ENCODE data around the gene GPR3.

Gene GPR3

DNA sequence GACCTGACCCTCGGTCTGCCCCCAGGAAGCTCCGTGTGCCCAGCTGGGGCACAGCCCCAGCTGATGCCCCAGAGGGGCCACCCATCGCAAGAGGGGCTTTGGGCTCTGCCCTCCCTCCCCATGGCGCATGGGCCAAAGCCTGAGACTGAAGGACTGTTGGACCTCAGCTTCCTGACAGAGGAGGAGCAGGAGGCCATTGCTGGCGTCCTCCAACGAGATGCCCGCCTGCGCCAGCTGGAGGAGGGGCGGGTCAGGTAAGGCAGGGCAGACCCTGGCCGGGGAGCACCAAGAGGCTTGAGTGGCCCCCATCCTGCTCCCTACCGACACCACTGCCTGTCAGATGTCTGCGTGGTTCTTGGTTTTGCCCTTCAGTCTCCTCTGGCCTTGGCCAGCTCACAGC, 47.1 kb upstream of the GPR3 start:
- no peak for DNase-seq (ENCODE audit: low read depth in 1 of 2, low spot score in 1 of 2)
- Histone ChIP-seq H3K27ac (replicated peaks) (no peak overlapping the region), H3K4me3 (replicated peaks; ENCODE audit: insufficient read depth, low read length) (no peak overlapping the region), H3K27me3 (ENCODE audit: insufficient read depth, poor library complexity, severe bottlenecking) (no peaks in the 10 kb centered on the region)
- TF ChIP-seq, protein P1, sequence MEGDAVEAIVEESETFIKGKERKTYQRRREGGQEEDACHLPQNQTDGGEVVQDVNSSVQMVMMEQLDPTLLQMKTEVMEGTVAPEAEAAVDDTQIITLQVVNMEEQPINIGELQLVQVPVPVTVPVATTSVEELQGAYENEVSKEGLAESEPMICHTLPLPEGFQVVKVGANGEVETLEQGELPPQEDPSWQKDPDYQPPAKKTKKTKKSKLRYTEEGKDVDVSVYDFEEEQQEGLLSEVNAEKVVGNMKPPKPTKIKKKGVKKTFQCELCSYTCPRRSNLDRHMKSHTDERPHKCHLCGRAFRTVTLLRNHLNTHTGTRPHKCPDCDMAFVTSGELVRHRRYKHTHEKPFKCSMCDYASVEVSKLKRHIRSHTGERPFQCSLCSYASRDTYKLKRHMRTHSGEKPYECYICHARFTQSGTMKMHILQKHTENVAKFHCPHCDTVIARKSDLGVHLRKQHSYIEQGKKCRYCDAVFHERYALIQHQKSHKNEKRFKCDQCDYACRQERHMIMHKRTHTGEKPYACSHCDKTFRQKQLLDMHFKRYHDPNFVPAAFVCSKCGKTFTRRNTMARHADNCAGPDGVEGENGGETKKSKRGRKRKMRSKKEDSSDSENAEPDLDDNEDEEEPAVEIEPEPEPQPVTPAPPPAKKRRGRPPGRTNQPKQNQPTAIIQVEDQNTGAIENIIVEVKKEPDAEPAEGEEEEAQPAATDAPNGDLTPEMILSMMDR (IDR thresholded peaks at IDR 0.05; ENCODE audit: insufficient read depth, low read length), result no peak
- TF ChIP-seq POLR2AphosphoS5 (IDR thresholded peaks at IDR 0.05; ENCODE audit: low read depth), result no peak

DNA sequence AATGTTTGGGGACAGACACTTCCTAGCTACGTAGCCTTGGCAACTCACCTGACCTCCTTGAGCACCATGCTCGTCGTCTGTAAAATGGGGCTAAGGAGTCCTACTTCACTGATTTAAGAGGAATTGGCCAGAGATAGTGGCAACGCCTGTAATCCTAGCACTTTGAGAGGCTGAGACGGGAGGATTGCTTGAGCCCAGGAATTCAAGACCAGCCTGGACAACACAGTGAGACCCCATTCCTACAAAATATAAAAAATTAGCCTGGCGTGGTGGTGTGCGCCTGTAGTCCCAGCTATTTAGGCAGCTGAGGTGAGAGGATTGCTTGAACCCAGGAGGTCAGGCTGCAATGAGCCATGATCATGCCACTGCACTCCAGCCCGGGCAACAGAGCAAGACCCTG, 46.1 kb upstream of the GPR3 start:
- H3K27ac ChIP-seq (replicated peaks), result no peak overlapping the region
- H3K4me3 ChIP-seq (replicated peaks; ENCODE audit: insufficient read depth, low read length), result no peak overlapping the region

DNA sequence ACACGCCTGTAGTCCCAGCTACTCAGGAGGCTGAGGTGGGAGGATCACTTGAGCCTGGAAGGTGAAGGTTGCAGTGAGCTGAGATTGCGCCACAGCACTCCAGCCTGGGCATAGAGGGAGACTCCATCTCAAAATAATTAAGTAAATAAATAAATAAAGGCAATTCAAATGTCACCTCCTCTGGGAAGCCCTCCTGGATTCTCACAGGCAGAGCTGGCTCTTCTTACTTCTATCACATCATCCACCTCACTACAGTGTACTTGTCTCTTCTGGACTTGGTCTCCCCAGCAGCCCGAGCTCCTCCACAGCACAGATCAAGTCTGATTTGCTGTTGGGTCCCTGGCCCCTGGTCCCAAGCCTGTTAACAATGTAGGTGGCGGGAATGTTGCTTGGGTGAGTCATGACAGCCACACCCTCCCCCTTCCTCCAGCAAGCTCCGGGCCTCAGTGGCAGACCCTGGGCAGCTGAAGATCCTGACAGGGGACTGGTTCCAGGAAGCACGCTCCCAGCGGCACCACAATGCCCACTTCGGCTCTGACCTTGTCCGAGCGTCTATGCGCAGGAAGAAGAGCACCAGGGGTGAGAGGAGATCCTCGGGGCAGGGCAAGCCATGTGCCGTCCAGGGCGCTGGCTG, 45.3 kb upstream of the GPR3 start:
- Histone ChIP-seq H3K4me3 (replicated peaks; ENCODE audit: insufficient read depth, low read length) (no peak overlapping the region), H3K27me3 (ENCODE audit: insufficient read depth, poor library complexity, severe bottlenecking) (no peaks in the 10 kb centered on the region), H3K27ac (replicated peaks) (no peak overlapping the region)
- no peak for DNase-seq (ENCODE audit: low read depth in 1 of 2, low spot score in 1 of 2)
- TF ChIP-seq SPI1 (IDR thresholded peaks at IDR 0.05; ENCODE audit: borderline replicate concordance, low read depth) (no peak), GABPA (IDR thresholded peaks at IDR 0.05; ENCODE audit: low read depth) (no peak), POLR2AphosphoS5 (IDR thresholded peaks at IDR 0.05; ENCODE audit: low read depth) (no peak)
- TF ChIP-seq, protein P1 (IDR thresholded peaks at IDR 0.05; ENCODE audit: insufficient read depth, low read length), result no peak
- TF ChIP-seq, protein P2, sequence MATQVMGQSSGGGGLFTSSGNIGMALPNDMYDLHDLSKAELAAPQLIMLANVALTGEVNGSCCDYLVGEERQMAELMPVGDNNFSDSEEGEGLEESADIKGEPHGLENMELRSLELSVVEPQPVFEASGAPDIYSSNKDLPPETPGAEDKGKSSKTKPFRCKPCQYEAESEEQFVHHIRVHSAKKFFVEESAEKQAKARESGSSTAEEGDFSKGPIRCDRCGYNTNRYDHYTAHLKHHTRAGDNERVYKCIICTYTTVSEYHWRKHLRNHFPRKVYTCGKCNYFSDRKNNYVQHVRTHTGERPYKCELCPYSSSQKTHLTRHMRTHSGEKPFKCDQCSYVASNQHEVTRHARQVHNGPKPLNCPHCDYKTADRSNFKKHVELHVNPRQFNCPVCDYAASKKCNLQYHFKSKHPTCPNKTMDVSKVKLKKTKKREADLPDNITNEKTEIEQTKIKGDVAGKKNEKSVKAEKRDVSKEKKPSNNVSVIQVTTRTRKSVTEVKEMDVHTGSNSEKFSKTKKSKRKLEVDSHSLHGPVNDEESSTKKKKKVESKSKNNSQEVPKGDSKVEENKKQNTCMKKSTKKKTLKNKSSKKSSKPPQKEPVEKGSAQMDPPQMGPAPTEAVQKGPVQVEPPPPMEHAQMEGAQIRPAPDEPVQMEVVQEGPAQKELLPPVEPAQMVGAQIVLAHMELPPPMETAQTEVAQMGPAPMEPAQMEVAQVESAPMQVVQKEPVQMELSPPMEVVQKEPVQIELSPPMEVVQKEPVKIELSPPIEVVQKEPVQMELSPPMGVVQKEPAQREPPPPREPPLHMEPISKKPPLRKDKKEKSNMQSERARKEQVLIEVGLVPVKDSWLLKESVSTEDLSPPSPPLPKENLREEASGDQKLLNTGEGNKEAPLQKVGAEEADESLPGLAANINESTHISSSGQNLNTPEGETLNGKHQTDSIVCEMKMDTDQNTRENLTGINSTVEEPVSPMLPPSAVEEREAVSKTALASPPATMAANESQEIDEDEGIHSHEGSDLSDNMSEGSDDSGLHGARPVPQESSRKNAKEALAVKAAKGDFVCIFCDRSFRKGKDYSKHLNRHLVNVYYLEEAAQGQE (IDR thresholded peaks at IDR 0.05; ENCODE audit: insufficient replicate concordance, low read depth), result no peak

More for the DNA sequence above, 46.1 kb upstream of the GPR3 start:
- no peak for DNase-seq (ENCODE audit: low read depth in 1 of 2, low spot score in 1 of 2)
- TF ChIP-seq, protein P2 (IDR thresholded peaks at IDR 0.05; ENCODE audit: insufficient replicate concordance, low read depth), result no peak
- TF ChIP-seq, protein P1 (IDR thresholded peaks at IDR 0.05; ENCODE audit: insufficient read depth, low read length), result no peak
- no peak for TF ChIP-seq POLR2AphosphoS5 (IDR thresholded peaks at IDR 0.05; ENCODE audit: low read depth)
- no peaks in the 10 kb centered on the region for H3K27me3 ChIP-seq (ENCODE audit: insufficient read depth, poor library complexity, severe bottlenecking)
